ENCODE results near the gene FUT7.

Gene FUT7

GRCh38 chr9:137052998-137053943 is 21.4 kb upstream of the FUT7 start:
- DNase-seq (ENCODE audit: low read depth) = no peak
- no peak for TF ChIP-seq CTCF (conservative IDR thresholded peaks at IDR 0.05; ENCODE audit: low read depth, low read length)
- no peak overlapping the region for H3K4me3 ChIP-seq (ENCODE audit: low read depth, low read length)

DNA sequence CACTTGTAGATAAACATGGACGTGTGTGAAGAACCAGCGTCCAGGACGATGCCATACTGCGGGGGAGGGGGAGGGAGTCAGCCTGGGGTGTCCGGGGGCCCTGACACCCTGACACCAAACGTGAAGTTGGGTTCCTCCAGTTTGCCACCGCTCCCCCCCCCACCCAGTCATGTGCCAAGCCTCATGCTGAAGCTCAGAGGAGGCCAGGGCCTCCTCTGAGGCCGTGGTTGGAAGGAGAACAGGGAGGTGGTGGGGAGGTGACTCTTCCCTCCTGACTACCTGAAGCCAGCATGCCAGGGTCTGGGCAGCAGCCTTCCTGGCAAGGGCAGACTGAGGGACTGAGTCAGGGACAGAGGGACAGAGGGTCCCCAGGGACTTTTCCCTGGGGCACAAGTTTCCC is 20.4 kb upstream of the FUT7 start:
- DNase-seq (ENCODE audit: low read depth) = no peak
- H3K4me3 ChIP-seq (ENCODE audit: low read depth, low read length) = no peak overlapping the region
- no peak for TF ChIP-seq CTCF (conservative IDR thresholded peaks at IDR 0.05; ENCODE audit: low read depth, low read length)

DNA sequence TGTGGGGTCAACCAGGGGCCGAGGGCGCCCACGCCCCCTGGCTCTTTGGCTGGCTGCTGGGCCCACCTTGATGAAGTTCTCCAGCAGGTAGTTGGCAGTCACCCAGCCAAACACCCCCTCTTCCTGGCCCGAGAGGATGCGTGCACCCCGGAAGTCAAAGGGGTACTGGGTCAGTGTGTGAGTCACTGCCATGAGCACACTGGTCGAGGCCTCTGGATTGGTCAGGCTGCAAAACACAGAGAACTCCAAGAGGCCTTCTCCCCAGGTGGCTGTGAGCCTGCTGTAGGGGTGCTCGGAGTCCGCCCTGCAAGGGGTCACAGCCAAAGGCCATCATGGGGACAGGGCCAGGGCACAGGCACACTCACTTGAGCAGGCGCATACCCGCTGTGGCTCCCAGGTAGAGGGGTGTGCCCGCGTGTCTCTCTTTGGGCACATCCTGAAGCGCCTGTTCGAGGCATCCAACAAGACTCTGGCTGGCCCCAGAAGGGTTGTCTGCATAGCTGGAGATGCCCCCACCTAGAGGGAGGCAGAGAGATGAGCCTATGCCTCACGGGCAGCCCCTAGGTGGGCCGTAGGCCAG is 19.3 kb upstream of the FUT7 start:
- no peak overlapping the region for H3K4me3 ChIP-seq (ENCODE audit: low read depth, low read length)
- no peak for TF ChIP-seq CTCF (conservative IDR thresholded peaks at IDR 0.05; ENCODE audit: low read depth, low read length)
- no peak for DNase-seq (ENCODE audit: low read depth)

GRCh38 chr9:137050570-137050969 is 18.7 kb upstream of the FUT7 start:
- DNase-seq (ENCODE audit: low read depth) = no peak
- no peak overlapping the region for H3K4me3 ChIP-seq (ENCODE audit: low read depth, low read length)
- TF ChIP-seq CTCF (conservative IDR thresholded peaks at IDR 0.05; ENCODE audit: low read depth, low read length) = no peak

DNA sequence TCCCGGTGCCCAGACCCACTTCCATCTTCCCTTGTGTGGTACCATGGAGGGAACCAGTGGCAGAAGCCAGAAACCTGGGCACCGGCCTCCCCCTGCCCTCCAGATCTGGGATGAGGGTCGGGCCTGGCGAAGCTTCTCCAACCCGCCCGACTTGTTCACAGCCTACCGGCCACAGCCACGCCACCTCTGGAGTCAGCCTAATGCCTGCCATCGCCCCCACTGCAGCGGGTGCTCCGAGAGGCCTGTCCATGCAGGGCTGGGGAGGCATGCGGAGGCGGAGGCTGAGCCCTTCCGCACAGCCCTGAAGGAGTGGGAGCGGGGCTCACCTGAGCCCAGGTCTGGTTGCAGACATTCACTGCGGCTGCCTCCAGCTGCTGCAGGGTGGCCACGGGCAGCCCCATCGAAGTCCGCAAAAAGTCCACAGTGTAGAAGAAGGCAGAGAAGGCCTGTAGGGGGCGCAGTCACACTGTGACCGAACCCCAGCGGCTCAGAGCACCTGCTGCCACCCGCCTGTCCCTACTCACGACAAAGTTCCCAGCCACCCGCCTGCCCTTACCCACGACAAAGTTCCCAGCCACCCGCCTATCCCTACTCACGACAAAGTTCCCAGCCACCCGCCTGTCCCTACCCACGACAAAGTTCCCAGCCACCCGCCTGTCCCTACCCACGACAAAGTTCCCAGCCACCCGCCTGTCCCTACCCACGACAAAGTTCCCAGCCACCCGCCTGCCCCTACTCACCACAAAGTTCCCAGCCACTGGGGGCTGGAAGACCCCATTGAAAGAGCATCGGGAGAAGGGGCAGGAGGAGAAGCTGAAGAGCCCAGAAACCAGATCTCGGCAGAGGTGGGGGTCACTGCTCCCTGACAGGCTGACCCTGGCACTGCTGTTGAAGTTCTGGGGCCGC is 17.9 kb upstream of the FUT7 start:
- TF ChIP-seq CTCF (conservative IDR thresholded peaks at IDR 0.05; ENCODE audit: low read depth, low read length) = peak; percentile 67
- peak; percentile 59 for DNase-seq (ENCODE audit: low read depth)
- no peak overlapping the region for H3K4me3 ChIP-seq (ENCODE audit: low read depth, low read length)

DNA sequence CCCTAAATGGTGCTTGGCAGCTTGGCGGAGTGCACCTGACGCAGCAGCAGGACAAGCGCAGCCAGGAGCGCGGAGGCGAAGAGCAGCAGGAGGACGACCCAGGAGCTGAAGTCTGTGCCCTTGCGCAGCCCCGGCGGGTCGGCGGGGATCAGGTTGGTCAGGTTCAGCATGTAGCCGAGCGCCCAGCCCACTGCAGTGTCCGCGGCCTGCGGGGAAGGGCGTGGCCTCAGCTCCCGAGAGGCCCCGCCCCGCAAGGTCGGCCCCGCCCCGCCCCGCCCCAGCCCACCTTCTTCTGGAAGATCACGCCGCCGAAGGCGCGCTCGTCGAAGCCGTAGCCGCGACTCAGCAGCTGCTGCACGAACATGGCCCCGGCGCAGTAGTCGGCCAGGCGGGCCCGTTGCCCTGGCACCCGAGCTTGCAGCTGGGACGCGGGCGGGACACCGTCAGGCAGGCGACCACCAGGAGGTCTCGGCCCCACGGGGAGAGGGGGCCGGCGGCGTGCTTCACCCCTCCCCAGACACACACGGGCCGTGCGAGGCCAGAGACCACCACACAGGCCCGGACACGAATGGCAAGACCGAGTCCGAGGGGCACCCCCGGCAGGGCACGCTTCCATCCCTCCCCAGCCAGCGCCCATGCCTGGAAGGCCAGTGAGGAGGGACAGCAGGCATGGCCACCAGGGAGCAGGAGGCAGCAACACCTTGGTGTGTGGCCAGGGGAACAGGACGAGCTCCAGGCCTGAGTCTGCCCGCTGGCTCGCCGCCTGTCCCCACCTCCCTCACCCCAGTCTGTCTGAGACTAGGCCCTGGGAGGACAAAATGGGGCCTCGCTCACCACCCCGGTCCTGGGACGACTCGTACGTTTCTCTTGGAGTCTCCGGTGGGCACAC is 17.0 kb upstream of the FUT7 start:
- H3K4me3 ChIP-seq (ENCODE audit: low read depth, low read length) = no peak overlapping the region

More for the DNA sequence above, 17.0 kb upstream of the FUT7 start:
- TF ChIP-seq CTCF (conservative IDR thresholded peaks at IDR 0.05; ENCODE audit: low read depth, low read length) = no peak
- DNase-seq (ENCODE audit: low read depth) = no peak

Measured in choroid plexus epithelial cell (primary cell).